Endothelial cell of umbilical vein (primary cell): Measurements from ENCODE around the gene TSPEAR. TPM values are rescaled to one million over a fixed set of nuclear protein-coding genes. Genes with fewer than 3 reads are reported as not detected.

ENCODE experiments used
- BruUV-seq: library from RNA; stranded (reverse); fragments of 400-500 nt; replicated peaks from 2 replicates; lab custom pipeline; 2021; lab: Mats Ljungman, UMichigan
- CTCF ChIA-PET: fragments of 300-600, 350-600 bp; sonication (Branson Sonifier 250); formaldehyde crosslinking; loops from one replicate; lab custom pipeline; 2021; ENCODE audit warnings: antibody characterized with exemption, inconsistent platforms; lab: Charles Lee
- POLR2A ChIA-PET: fragments of 300-600, 350-600 bp; sonication (Branson Sonifier 250); formaldehyde crosslinking; loops from one replicate; lab custom pipeline; 2021; ENCODE audit warnings: antibody characterized with exemption, inconsistent platforms; lab: Charles Lee
- DNase-seq: peaks from one replicate; pipeline ENCODE4 v3.0.0-alpha.2; 2011; ENCODE audit warnings: low read depth, low spot score
- FAIRE-seq: peaks from 2 replicates; lab custom pipeline; 2011; peaks lifted over from hg19 to GRCh38; lab: Jason Lieb, UNC
- H2AFZ ChIP-seq: 2 replicates; pipeline ENCODE4 v1.6.0; 2012; ENCODE audit warnings: low read depth, low read length, control low read depth, inconsistent platforms
- H3K27ac ChIP-seq: 2 replicates; pipeline ENCODE4 v1.5.1; 2011; ENCODE audit warnings: low read depth, mild to moderate bottlenecking, control low read depth, low read length, moderate library complexity; ENCODE audit not compliant: insufficient read depth
- H3K27me3 ChIP-seq, 2 experiments: 2 replicates each; pipeline versions ENCODE4 v1.6.0 to v1.6.1; 2011; ENCODE audit warnings: low read length in 2 of 2, mixed read lengths in 1 of 2; ENCODE audit not compliant: control insufficient read depth in 2 of 2, insufficient read depth in 2 of 2
- H3K36me3 ChIP-seq, 2 experiments: 2 replicates in 1 of 2; 3 replicates in 1 of 2; pipeline ENCODE4 v1.5.1; 2011; ENCODE audit warnings: low read length in 2 of 2, mild to moderate bottlenecking in 1 of 2, moderate library complexity in 1 of 2; ENCODE audit not compliant: control insufficient read depth in 2 of 2, insufficient read depth in 2 of 2; ENCODE audit errors: extremely low read depth in 1 of 2
- H3K4me1 ChIP-seq: 3 replicates; pipeline ENCODE4 v1.5.1; 2011; ENCODE audit warnings: mild to moderate bottlenecking, low read length; ENCODE audit not compliant: control insufficient read depth, insufficient read depth; ENCODE audit errors: extremely low read depth
- H3K4me2 ChIP-seq: 2 replicates; pipeline ENCODE4 v1.6.1; 2011; ENCODE audit warnings: low read length, control low read depth, mixed read lengths; ENCODE audit not compliant: insufficient read depth
- H3K4me3 ChIP-seq, 3 experiments: fragments of 200-600 bp in 1 of 3; sonication (generic), shearing (Covaris generic) in 1 of 3; replicated peaks in 1 of 3; 2 replicates each; pipeline ENCODE4 v1.5.1; 2011 to 2016; ENCODE audit warnings: control low read depth in 3 of 3, low read length in 3 of 3, mild to moderate bottlenecking in 2 of 3, inconsistent platforms in 1 of 3, low read depth in 1 of 3, moderate library complexity in 1 of 3; ENCODE audit not compliant: insufficient read depth in 1 of 3
- H3K79me2 ChIP-seq: 2 replicates; pipeline ENCODE4 v1.6.0; 2012; ENCODE audit warnings: low read length, inconsistent platforms; ENCODE audit not compliant: control insufficient read depth, insufficient read depth
- H3K9ac ChIP-seq: replicated peaks from 2 replicates; pipeline ENCODE3; 2011; ENCODE audit warnings: low read length, control low read depth; ENCODE audit not compliant: insufficient read depth; ENCODE audit errors: extremely low read depth
- H3K9me1 ChIP-seq: replicated peaks from 3 replicates; pipeline ENCODE4 v1.6.0; 2011; ENCODE audit warnings: mild to moderate bottlenecking, low read length; ENCODE audit not compliant: control insufficient read depth, insufficient read depth; ENCODE audit errors: extremely low read depth
- H3K9me3 ChIP-seq: replicated peaks from 2 replicates; pipeline ENCODE4 v1.5.1; 2012; ENCODE audit warnings: low read length, inconsistent platforms; ENCODE audit not compliant: control insufficient read depth, insufficient read depth
- H4K20me1 ChIP-seq: replicated peaks from 2 replicates; pipeline ENCODE3; 2011; ENCODE audit warnings: mild to moderate bottlenecking, low read length; ENCODE audit not compliant: control insufficient read depth, insufficient read depth; ENCODE audit errors: extremely low read depth
- POLR2AphosphoS5 ChIP-seq: IDR thresholded peaks from 2 replicates; pipeline ENCODE4 v1.6.1; 2012; ENCODE audit warnings: low read depth, mild to moderate bottlenecking, control low read depth, low read length, moderate library complexity; ENCODE audit not compliant: insufficient read depth
- dilution Hi-C: fragments of 300-500 bp; cut with MboI; formaldehyde crosslinking; loops from one replicate; pipeline ENCODE4 v1.15.0; 2019; ENCODE audit warnings: low sequenced_read_pairs; ENCODE audit not compliant: extremely low pct_ligation_motif_present
- intact Hi-C: fragments of 100-400 bp; cut with micrococcal nuclease; formaldehyde crosslinking; loops from one replicate; pipeline ENCODE4 v1.10.0; 2022
- polyA plus RNA-seq, 4 experiments: library from polyadenylated mRNA; depleted of rRNA in 3 of 4; stranded (reverse) in 3 of 4; unstranded in 1 of 4; fragments of >200 nt; gene quantifications; 2 replicates each; pipeline versions ENCODE4 v1.2.1 to v1.2.3, GENCODE V29; 2011 to 2012; ENCODE audit warnings: missing spikeins in 1 of 4
- total RNA-seq: library from RNA; stranded (reverse); gene quantifications from 2 replicates; pipeline ENCODE4 v1.2.3, GENCODE V29; 2021
- TF ChIP-seq, protein P1 (sequence below): IDR thresholded peaks from 2 replicates; pipeline ENCODE4 v1.6.1; 2011; ENCODE audit not compliant: insufficient read depth, insufficient read length
- TF ChIP-seq, protein P2 (sequence below), 2 donors: IDR thresholded peaks; 1 replicate in 1 of 2; 2 replicates in 1 of 2; pipeline ENCODE4 v1.5.1; 2011; ENCODE audit warnings: low read length in 2 of 2, mild to moderate bottlenecking in 2 of 2, moderate library complexity in 2 of 2, control low read depth in 1 of 2, inconsistent platforms in 1 of 2, low read depth in 1 of 2; ENCODE audit not compliant: insufficient read depth in 1 of 2; ENCODE audit errors: extremely low read depth in 1 of 2

TSPEAR gene
- total and polyA plus RNA-seq, 2 donors (not counting 3 experiments of a cell fraction or from before 2014, with no cell fraction given) = 0.01 TPM; not detected in 1

DNA sequence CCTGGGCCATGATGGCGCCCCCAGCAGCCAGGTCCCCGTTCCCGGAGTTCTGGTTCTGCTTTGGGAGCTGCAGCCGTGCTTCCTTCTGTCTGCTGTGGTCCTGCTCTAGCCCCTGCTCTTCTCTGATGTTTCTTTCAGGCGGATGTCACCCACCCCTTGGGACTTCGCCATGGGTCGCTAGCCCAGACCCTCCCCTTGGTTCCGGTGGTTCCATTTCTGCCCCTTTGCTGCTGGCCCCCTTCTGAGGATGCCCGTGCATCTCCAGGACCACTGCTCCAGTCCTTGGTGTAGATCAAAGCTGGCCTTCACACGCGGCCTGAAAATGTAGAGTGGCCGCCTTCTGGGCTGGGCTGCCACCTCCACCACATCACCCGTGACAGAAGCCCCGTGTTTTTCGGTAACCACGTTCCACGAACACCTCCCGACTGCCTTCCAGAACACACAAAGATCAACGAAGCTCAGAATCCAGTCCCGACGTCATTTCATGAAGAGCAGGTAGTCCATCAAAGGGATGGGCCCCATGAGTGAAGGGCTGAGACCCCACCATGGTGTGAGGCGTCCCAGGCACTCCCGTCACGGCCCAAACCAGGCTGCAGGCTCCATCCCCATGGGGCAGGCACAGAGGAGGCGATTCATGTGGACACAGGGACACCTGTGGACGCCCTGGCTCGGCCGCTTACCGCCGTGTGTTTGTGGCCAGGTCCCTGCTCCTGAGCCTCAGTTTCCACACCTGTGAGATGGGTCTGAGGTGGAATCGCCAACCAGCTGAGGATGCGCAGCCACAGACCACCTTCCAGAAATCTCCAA, 195.8 kb downstream of the TSPEAR start:
- ChIA-PET POLR2A (no interaction called here), CTCF (interaction anchor here (1.7 kb wide), 1 partner anchor 278 kb away, joined by 9 read pairs; no protein-coding TSS in a partner anchor)
- FAIRE-seq (no peak), DNase-seq (no peak)
- H3K79me2 ChIP-seq = no peaks in the 10 kb centered on the region
- H3K4me1 ChIP-seq = no peaks in the 10 kb centered on the region
- H3K9me3 ChIP-seq = no peaks in the 10 kb centered on the region
- no peak for TF ChIP-seq POLR2AphosphoS5
- TF ChIP-seq, protein P1, sequence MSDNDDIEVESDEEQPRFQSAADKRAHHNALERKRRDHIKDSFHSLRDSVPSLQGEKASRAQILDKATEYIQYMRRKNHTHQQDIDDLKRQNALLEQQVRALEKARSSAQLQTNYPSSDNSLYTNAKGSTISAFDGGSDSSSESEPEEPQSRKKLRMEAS = no peak
- TF ChIP-seq, protein P2, sequence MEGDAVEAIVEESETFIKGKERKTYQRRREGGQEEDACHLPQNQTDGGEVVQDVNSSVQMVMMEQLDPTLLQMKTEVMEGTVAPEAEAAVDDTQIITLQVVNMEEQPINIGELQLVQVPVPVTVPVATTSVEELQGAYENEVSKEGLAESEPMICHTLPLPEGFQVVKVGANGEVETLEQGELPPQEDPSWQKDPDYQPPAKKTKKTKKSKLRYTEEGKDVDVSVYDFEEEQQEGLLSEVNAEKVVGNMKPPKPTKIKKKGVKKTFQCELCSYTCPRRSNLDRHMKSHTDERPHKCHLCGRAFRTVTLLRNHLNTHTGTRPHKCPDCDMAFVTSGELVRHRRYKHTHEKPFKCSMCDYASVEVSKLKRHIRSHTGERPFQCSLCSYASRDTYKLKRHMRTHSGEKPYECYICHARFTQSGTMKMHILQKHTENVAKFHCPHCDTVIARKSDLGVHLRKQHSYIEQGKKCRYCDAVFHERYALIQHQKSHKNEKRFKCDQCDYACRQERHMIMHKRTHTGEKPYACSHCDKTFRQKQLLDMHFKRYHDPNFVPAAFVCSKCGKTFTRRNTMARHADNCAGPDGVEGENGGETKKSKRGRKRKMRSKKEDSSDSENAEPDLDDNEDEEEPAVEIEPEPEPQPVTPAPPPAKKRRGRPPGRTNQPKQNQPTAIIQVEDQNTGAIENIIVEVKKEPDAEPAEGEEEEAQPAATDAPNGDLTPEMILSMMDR (IDR thresholded peaks at IDR 0.05; ENCODE audit: extremely low read depth in 1 of 2, insufficient read depth in 1 of 2, low read depth in 1 of 2, low read length in 2 of 2) = no peak
- no peak overlapping the region for H3K4me2 ChIP-seq
- intact Hi-C loops = loop anchor here (10.0 kb wide), 1 partner anchor 419 kb away; no protein-coding TSS in a partner anchor
- H3K36me3 ChIP-seq = no peaks in the 10 kb centered on the region
- no peaks in the 10 kb centered on the region for H3K9me1 ChIP-seq
- H3K27ac ChIP-seq = no peak overlapping the region
- no peaks in the 10 kb centered on the region for H3K27me3 ChIP-seq
- H4K20me1 ChIP-seq = no peaks in the 10 kb centered on the region
- no peak overlapping the region for H3K9ac ChIP-seq
- BruUV-seq = no TSS peak
- H2AFZ ChIP-seq = no peak overlapping the region
- dilution Hi-C loops = no loop called here
- no peak overlapping the region for H3K4me3 ChIP-seq
